Measurements from ENCODE around the gene MUC21.
"Not testable (repeated sequence)": the region's sequence is repeated elsewhere in the genome, so short reads cannot be mapped to it uniquely, and the experiment has no call there.

- TF ChIP-seq CTCF, POLR2A (IDR thresholded peaks at IDR 0.05): not testable (repeated sequence)
Measured at GRCh38 chr6:30969171-30969570, 14.3 kb upstream of the MUC21 start.

Measured in thyroid gland (tissue), 4 donors.